Activated CD8-positive, alpha-beta T cell treated with anti-CD3 and anti-CD28 coated beads for 36 hours (primary cell): ENCODE results near the gene C17orf100. TPM values are rescaled to one million over a fixed set of nuclear protein-coding genes. Genes with fewer than 3 reads are reported as not detected.

Source experiments
- ATAC-seq: fragments of 200-7000 bp; cut with Tn5 transposase; one replicate; pipeline ENCODE4 v1.10.0; 2021; ENCODE audit warnings: mild to moderate bottlenecking, moderate library complexity
- CTCF ChIA-PET: fragments of 350-600 bp; sonication (Branson Sonifier 250); formaldehyde crosslinking; loops from one replicate; lab custom pipeline; 2021; ENCODE audit warnings: antibody characterized with exemption; lab: Charles Lee
- POLR2A ChIA-PET: fragments of 350-600 bp; sonication (Branson Sonifier 250); formaldehyde crosslinking; loops from one replicate; lab custom pipeline; 2021; ENCODE audit warnings: antibody characterized with exemption; lab: Charles Lee
- DNase-seq: peaks from one replicate; pipeline ENCODE4 v3.0.0-alpha.2; 2020
- H3K27ac Mint-ChIP-seq: one replicate; pipeline ENCODE4 v1.8.0; 2021; ENCODE audit warnings: mild to moderate bottlenecking, mixed read lengths
- H3K27me3 Mint-ChIP-seq: one replicate; pipeline ENCODE4 v1.8.0; 2021; ENCODE audit warnings: mixed read lengths
- H3K36me3 Mint-ChIP-seq: one replicate; pipeline ENCODE4 v1.8.0; 2021; ENCODE audit warnings: low read depth, mixed read lengths
- H3K4me1 Mint-ChIP-seq: one replicate; pipeline ENCODE4 v1.8.0; 2021; ENCODE audit warnings: low read depth, mixed read lengths
- H3K4me3 Mint-ChIP-seq: one replicate; pipeline ENCODE4 v1.8.0; 2021; ENCODE audit warnings: mild to moderate bottlenecking, moderate library complexity, mixed read lengths
- H3K9me3 Mint-ChIP-seq: one replicate; pipeline ENCODE4 v1.8.0; 2021; ENCODE audit warnings: mixed read lengths
- CTCF ChIP-seq: fragments of 200-600 bp; IDR thresholded peaks from one replicate; pipeline ENCODE4 v1.8.0; 2022; ENCODE audit warnings: antibody characterized with exemption, mild to moderate bottlenecking
- intact Hi-C: fragments of 100-400 bp; cut with micrococcal nuclease; formaldehyde crosslinking; loops from one replicate; pipeline ENCODE4 v1.10.0; 2022
- total RNA-seq, 2 experiments: library from RNA; stranded (reverse); gene quantifications; one replicate each; pipeline ENCODE4 v1.2.3, GENCODE V29; 2021

C17orf100 gene
- total RNA-seq, 2 experiments from 2014 or later, result 1.1 to 1.6 TPM

DNA sequence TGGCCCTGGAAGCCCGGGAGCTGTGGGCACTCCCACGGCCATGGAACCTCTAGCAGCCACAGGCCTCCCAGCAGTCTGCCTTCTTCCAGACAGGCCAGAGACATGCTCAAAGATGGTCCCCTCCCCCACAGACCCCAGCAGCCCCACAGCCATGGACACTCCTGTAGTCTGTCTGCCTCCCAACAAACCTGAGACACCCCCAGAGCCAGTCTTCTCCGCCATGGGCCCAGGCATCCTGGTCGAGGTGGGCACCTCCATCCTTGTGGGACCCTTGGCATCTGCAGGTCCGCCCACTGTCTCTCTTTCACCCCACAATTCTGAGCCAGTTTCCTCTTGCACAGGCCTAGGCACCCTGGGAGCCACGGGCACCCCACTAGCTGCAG is 14.1 kb upstream of the C17orf100 start:
- Mint-ChIP-seq H3K27me3 (no peaks in the 10 kb centered on the region), H3K9me3 (no peaks in the 10 kb centered on the region), H3K27ac (no peak overlapping the region), H3K4me3 (no peak overlapping the region), H3K4me1 (peaks cover 33% of the 10 kb centered on the region), H3K36me3 (peaks cover 32% of the 10 kb centered on the region)
- DNase-seq, result no peak
- intact Hi-C loops, result no loop called here
- ChIA-PET POLR2A (interaction anchor here (0.5 kb wide), 1 partner anchor 429 kb away, joined by 3 read pairs; no protein-coding TSS in a partner anchor), CTCF (no interaction called here)
- no peak for ATAC-seq
- TF ChIP-seq CTCF, result no peak

DNA sequence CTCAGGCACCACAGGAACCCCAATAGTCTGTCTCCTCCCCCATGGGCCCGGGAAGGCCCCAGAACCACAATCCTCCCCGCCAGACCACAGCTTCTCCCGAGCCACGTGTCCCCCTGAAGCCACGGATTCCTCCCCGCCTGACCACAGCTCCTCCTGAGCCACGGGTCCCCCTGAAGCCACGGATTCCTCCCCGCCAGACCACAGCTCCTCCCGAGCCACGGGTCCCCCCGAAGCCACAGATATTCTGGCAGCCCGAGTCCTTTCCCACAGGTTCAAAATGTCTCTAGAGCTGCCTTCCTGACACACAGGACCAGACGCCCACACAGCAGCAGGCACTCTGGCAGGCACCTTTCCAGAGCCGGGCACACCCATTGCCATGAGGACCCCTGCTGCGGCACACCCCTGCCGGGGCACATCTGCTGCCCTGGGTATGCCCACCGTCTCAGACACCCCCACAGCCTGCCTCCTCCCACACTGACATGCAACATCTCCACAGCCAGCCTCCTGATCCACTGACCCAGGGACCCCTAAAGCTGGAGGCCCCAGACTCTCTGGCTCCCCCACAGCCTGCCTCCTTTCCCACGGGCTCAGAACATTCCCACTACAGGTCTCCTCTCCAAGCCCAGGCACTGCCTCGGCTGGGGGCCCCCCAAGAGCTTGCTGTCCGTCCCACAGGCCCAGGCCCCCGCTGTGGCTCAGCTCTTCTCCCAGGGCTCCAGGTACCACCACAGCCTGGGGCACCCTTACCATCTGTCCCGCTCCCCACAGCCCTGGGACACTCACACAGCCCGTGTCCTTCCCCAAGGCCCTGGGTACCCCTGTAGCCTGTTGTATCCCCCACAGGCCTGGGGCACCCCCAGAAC is 13.3 kb upstream of the C17orf100 start:
- ChIA-PET CTCF (no interaction called here), POLR2A (interaction anchor here (0.5 to 4.1 kb wide), 3 partner anchors 12 to 429 kb away, joined by 3 to 28 read pairs (median 3); partner anchors contain the start of genes C17orf100 and MED31)
- H3K36me3 Mint-ChIP-seq, result peaks cover 32% of the 10 kb centered on the region
- H3K4me3 Mint-ChIP-seq, result peak overlapping the region; percentile 51
- no peaks in the 10 kb centered on the region for H3K27me3 Mint-ChIP-seq
- DNase-seq (no peak), ATAC-seq (no peak)
- intact Hi-C loops, result no loop called here
- peaks cover 39% of the 10 kb centered on the region for H3K4me1 Mint-ChIP-seq
- TF ChIP-seq CTCF, result no peak
- H3K27ac Mint-ChIP-seq, result no peak overlapping the region
- H3K9me3 Mint-ChIP-seq, result no peaks in the 10 kb centered on the region

- intact Hi-C loops, result no loop called here
- Mint-ChIP-seq H3K27me3 (no peaks in the 10 kb centered on the region), H3K9me3 (no peaks in the 10 kb centered on the region), H3K27ac (peak overlapping the region; percentile 97), H3K36me3 (peaks cover 32% of the 10 kb centered on the region), H3K4me1 (peaks cover 45% of the 10 kb centered on the region), H3K4me3 (peak overlapping the region; percentile 89)
- ChIA-PET POLR2A (interaction anchor here (4.1 kb wide), 1 partner anchor 12 kb away, joined by 28 read pairs; the partner anchor contains the start of genes C17orf100 and MED31), CTCF (interaction anchor here (1.0 kb wide), 1 partner anchor 64 kb away, joined by 3 read pairs; no protein-coding TSS in a partner anchor)
- no peak for TF ChIP-seq CTCF
- ATAC-seq (no peak), DNase-seq (peak; percentile 28)
Observed at GRCh38 chr17:6639014-6639585, 12.5 kb upstream of the C17orf100 start.

DNA sequence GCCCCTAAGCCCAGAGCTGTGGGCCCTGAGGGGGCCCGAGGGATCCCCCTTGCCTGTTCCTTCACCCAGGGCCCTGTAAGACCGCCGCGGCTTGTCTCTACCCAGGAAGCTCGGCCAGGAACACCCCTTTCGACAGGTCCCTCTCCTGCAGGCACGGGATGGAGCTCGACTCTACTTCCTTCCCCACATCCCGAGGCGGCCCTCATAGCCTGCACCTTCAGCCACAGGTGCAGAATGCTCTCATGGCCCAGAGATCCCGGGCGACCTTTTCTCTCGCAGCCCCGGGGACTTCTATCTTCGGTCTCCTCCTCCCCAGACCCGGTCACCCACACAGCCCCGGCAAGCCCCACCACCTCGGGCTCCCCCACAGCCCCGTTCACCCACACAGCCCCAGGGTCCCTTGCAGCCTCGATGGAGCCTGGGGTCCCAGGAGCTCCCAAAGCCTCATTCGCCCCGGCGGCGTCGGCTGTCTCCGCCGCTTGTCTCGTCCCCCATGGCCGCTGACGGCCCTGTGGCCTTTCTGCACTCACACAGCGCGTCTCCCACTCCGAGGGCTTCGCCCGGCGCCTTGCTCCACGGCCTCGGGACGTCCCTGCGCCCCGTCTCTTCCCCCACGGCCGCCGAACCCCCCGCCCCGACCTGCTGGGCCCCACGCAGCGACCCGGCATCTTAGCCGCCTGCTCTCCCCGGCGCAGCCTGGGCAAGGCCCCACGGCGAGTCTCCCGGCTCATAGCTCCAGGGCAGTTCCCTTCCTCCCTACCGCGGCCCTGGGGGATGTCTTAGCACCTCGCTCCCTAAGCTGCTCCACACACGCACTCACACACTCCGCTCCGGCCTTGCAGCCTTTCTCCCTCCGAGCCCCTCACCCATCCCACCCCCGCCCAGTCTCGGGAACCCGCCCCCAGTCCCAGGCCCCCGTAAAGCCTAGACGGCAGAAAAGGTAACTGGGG is 11.7 kb upstream of the C17orf100 start:
- CTCF ChIA-PET, result interaction anchor here (1.0 to 1.4 kb wide), 2 partner anchors 65 to 381 kb away, joined by 3 read pairs; no protein-coding TSS in a partner anchor
- peaks cover 35% of the 10 kb centered on the region for H3K36me3 Mint-ChIP-seq
- no peaks in the 10 kb centered on the region for H3K27me3 Mint-ChIP-seq
- H3K4me1 Mint-ChIP-seq, result peaks cover 53% of the 10 kb centered on the region
- POLR2A ChIA-PET, result interaction anchor here (2.0 to 4.1 kb wide), 2 partner anchors 11 to 12 kb away, joined by 5 to 28 read pairs; partner anchors contain the start of genes C17orf100 and MED31
- TF ChIP-seq CTCF, result no peak
- no peaks in the 10 kb centered on the region for H3K9me3 Mint-ChIP-seq
- H3K27ac Mint-ChIP-seq, result peak overlapping the region; percentile 97
- H3K4me3 Mint-ChIP-seq, result peak overlapping the region; percentile 89
- peak; percentile 24 for ATAC-seq
- peak; percentile 41 for DNase-seq
- intact Hi-C loops, result loop anchor here (10.0 kb wide), 1 partner anchor 165 kb away; no protein-coding TSS in a partner anchor
